GM12878 (cell line): ENCODE measurements around the gene SNAI3. TPM values are rescaled to one million over a fixed set of nuclear protein-coding genes. Genes with fewer than 3 reads are reported as not detected.

ENCODE experiments used
- ATAC-seq: fragments of 200-7000 bp; cut with Tn5 transposase; 3 replicates; pipeline ENCODE4 v1.9.1; 2020; ENCODE audit warnings: mild to moderate bottlenecking, moderate library complexity
- BruUV-seq: library from RNA; stranded (reverse); fragments of 400-500 nt; replicated peaks from 2 replicates; lab custom pipeline; 2021; lab: Mats Ljungman, UMichigan
- CTCF ChIA-PET: fragments of 300-600 bp; sonication (Branson Sonifier 250); formaldehyde crosslinking; extraction: SDS; loops from one replicate; lab custom pipeline; 2021; ENCODE audit warnings: inconsistent platforms; lab: Yijun Ruan, JAX
- POLR2A ChIA-PET: fragments of 350-600 bp; formaldehyde crosslinking; extraction: SDS; loops from one replicate; lab custom pipeline; 2021; ENCODE audit warnings: inconsistent platforms; lab: Charles Lee
- RAD21 ChIA-PET: fragments of 300-600 bp; sonication (Branson Sonifier 250); formaldehyde crosslinking; loops from one replicate; lab custom pipeline; 2023; ENCODE audit warnings: antibody characterized with exemption; ENCODE audit not compliant: unreplicated experiment; lab: Charles Lee
- SMC1A ChIA-PET: fragments of 300-600 bp; sonication (Branson Sonifier 250); formaldehyde crosslinking; loops from one replicate; lab custom pipeline; 2023; ENCODE audit not compliant: unreplicated experiment, uncharacterized antibody; lab: Charles Lee
- DNase-seq: peaks from one replicate; pipeline ENCODE4 v3.0.0-alpha.2; 2011; ENCODE audit warnings: low read depth, low spot score
- FAIRE-seq: peaks from 3 replicates; lab custom pipeline; 2011; peaks lifted over from hg19 to GRCh38; lab: Jason Lieb, UNC
- H2AFZ ChIP-seq: 2 replicates; pipeline ENCODE4 v1.6.0; 2011; ENCODE audit warnings: low read depth, low read length, control low read depth; ENCODE audit not compliant: control insufficient read depth
- H3K27ac ChIP-seq: 2 replicates; pipeline ENCODE4 v1.5.1; 2011; ENCODE audit warnings: control low read depth; ENCODE audit not compliant: control insufficient read depth, insufficient read depth
- H3K27me3 ChIP-seq, 2 experiments: replicated peaks in 1 of 2; 2 replicates each; pipeline versions ENCODE4 v1.6.0 to v1.6.1; 2011; ENCODE audit warnings: low read length in 1 of 2; ENCODE audit not compliant: control insufficient read depth in 2 of 2, insufficient read depth in 2 of 2
- H3K36me3 ChIP-seq, 2 experiments: 2 replicates each; pipeline ENCODE4 v1.5.1; 2011; ENCODE audit warnings: low read length in 1 of 2; ENCODE audit not compliant: control insufficient read depth in 2 of 2, insufficient read depth in 2 of 2
- H3K4me1 ChIP-seq: 2 replicates; pipeline ENCODE4 v1.6.1; 2011; ENCODE audit warnings: mild to moderate bottlenecking, low read length, moderate library complexity, mixed read lengths; ENCODE audit not compliant: control insufficient read depth, insufficient read depth
- H3K4me2 ChIP-seq: 2 replicates; pipeline ENCODE4 v1.6.0; 2011; ENCODE audit warnings: control low read depth; ENCODE audit not compliant: control insufficient read depth, insufficient read depth
- H3K4me3 ChIP-seq: fragments of 200-600 bp; sonication (generic); 2 replicates; pipeline ENCODE4 v1.5.1; 2016
- H3K79me2 ChIP-seq: 2 replicates; pipeline ENCODE4 v1.6.0; 2011; ENCODE audit warnings: low read length; ENCODE audit not compliant: control insufficient read depth, insufficient read depth
- H3K9ac ChIP-seq: 2 replicates; pipeline ENCODE4 v1.8.0; 2011; ENCODE audit warnings: low read length, control low read depth, mixed read lengths; ENCODE audit not compliant: control insufficient read depth, insufficient read depth
- H3K9me3 ChIP-seq: replicated peaks from 3 replicates; pipeline ENCODE4 v1.5.1; 2011; ENCODE audit warnings: mild to moderate bottlenecking, low read length; ENCODE audit not compliant: control insufficient read depth, insufficient read depth
- H4K20me1 ChIP-seq: 2 replicates; pipeline ENCODE4 v1.6.0; 2011; ENCODE audit not compliant: control insufficient read depth, insufficient read depth
- ATF7 ChIP-seq: fragments of 450-650 bp; IDR thresholded peaks from 2 replicates; pipeline ENCODE4 v1.6.1; 2016; ENCODE audit warnings: low read depth, mild to moderate bottlenecking
- HDAC2 ChIP-seq: fragments of 200-600 bp; sonication (generic); IDR thresholded peaks from 2 replicates; pipeline ENCODE4 v1.6.1; 2017
- MTA3 ChIP-seq: IDR thresholded peaks from 2 replicates; pipeline ENCODE4 v1.6.1; 2012; ENCODE audit warnings: low read length, inconsistent platforms, borderline replicate concordance
- MXI1 ChIP-seq: fragments of 150-350 bp; IDR thresholded peaks from 2 replicates; pipeline ENCODE4 v1.6.1; 2011; ENCODE audit warnings: low read depth, mild to moderate bottlenecking, inconsistent platforms, low read length, improper control_type of control experiment
- SREBF1 ChIP-seq: IDR thresholded peaks from 2 replicates; pipeline ENCODE4 v1.6.1; 2012; ENCODE audit warnings: mild to moderate bottlenecking, low read length
- STAT1 ChIP-seq: fragments of 450-650 bp; conservative IDR thresholded peaks from 2 replicates; pipeline ENCODE4 v1.6.1; 2014; ENCODE audit warnings: antibody characterized with exemption, mild to moderate bottlenecking
- YBX1 ChIP-seq: fragments of 450-650 bp; IDR thresholded peaks from 2 replicates; pipeline ENCODE4 v1.6.1; 2016; ENCODE audit warnings: antibody characterized with exemption
- ZNF24 ChIP-seq: fragments of 450-650 bp; IDR thresholded peaks from 2 replicates; pipeline ENCODE4 v1.6.1; 2017; ENCODE audit warnings: antibody characterized with exemption, mild to moderate bottlenecking
- WGBS: methylation state at CpG from one replicate; pipeline ENCODE4 v1.1.6; 2016; ENCODE audit warnings: low lambda C conversion rate; ENCODE audit not compliant: insufficient replicate concordance, insufficient coverage; ENCODE audit errors: missing lambda C conversion rate; 5-methylcytosine and 5-hydroxymethylcytosine counted together
- in situ Hi-C: fragments of 300-500 bp; cut with MboI; formaldehyde crosslinking; loops from 9 replicates; pipeline ENCODE4 v1.14.3; 2018; ENCODE audit warnings: mixed read lengths
- intact Hi-C: fragments of 100-400 bp; cut with micrococcal nuclease; formaldehyde crosslinking; loops from one replicate; pipeline ENCODE4 v1.14.2; 2022; ENCODE audit not compliant: unreplicated experiment
- polyA plus RNA-seq, 11 experiments: library from polyadenylated mRNA; depleted of rRNA in 4 of 11; unstranded in 6 of 11; stranded (reverse) in 5 of 11; fragments of >200 nt; fragmentation: Nextera tagmentation in 4 of 11; fragmentation: Illumina TruSeq in 1 of 11; extraction: Ambion mirVana in 4 of 11; extraction: Trizol in 1 of 11; gene quantifications; 1 replicate in 1 of 11; 2 replicates in 10 of 11; pipeline versions ENCODE4 v1.2.1 to v1.2.3, GENCODE V29; 2011 to 2016; ENCODE audit warnings: inconsistent platforms in 2 of 11, missing spikeins in 2 of 11, low read depth in 1 of 11
- total RNA-seq, 4 experiments: library from RNA; depleted of rRNA in 3 of 4; stranded (reverse); fragments of >200 nt in 3 of 4; fragmentation: Illumina TruSeq in 1 of 4; extraction: Trizol in 1 of 4; gene quantifications; 2 replicates each; pipeline versions ENCODE4 v1.2.1 to v1.2.3, GENCODE V29; 2013 to 2021
- TF ChIP-seq, protein P1 (sequence below): fragments of 450-650 bp; IDR thresholded peaks from 2 replicates; pipeline ENCODE4 v1.6.1; 2014; ENCODE audit warnings: mild to moderate bottlenecking
- TF ChIP-seq, protein P2 (sequence below): IDR thresholded peaks from 2 replicates; pipeline ENCODE4 v1.6.1; 2012; ENCODE audit warnings: low read length, inconsistent platforms
- TF ChIP-seq, protein P3 (sequence below): fragments of 450-650 bp; IDR thresholded peaks from 2 replicates; pipeline ENCODE4 v1.6.1; 2017; ENCODE audit warnings: mild to moderate bottlenecking, moderate library complexity
- TF ChIP-seq, protein P4 (sequence below): fragments of 450-650 bp; IDR thresholded peaks from 2 replicates; pipeline ENCODE4 v1.6.1; 2016; ENCODE audit warnings: mild to moderate bottlenecking
- TF ChIP-seq, protein P5 (sequence below): IDR thresholded peaks from 2 replicates; pipeline ENCODE4 v1.6.1; 2011; ENCODE audit warnings: low read depth, mild to moderate bottlenecking, low read length, moderate library complexity, borderline replicate concordance; ENCODE audit errors: extremely low read depth

The SNAI3 gene
- total and polyA plus RNA-seq, 10 of the 15 experiments (the other 5 are each of a cell fraction or from before 2014, with no cell fraction given) = 0.21 to 7.4 (median 3.0) TPM

DNA sequence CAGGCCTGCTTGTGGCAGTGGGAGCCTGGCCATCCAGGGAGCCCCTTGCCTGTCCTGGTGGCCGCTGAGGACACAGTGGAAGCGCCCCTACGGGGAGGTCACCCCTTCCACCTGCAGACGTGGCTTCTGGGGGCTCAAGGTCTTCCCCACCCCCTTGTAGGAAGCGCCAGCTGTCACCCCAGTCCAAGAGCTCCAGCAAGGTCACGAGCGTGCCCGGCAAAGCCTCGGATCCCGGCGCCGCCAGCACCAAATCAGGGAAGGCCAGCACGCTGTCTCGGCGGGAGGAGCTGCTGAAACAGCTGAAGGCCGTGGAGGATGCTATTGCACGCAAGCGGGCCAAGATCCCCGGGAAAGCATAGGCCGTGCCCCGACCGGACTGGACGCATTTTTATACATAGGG lies 55.4 kb downstream of the SNAI3 start:
- no peak for DNase-seq
- ChIA-PET POLR2A (no interaction called here), RAD21 (no interaction called here), SMC1A (no interaction called here), CTCF (interaction anchor here (1.6 kb wide), 1 partner anchor 194 kb away, joined by 3 read pairs; no protein-coding TSS in a partner anchor)
- in situ Hi-C loops (no loop called here), intact Hi-C loops (no loop called here)
- no peak for TF ChIP-seq YBX1
- TF ChIP-seq, protein P1, sequence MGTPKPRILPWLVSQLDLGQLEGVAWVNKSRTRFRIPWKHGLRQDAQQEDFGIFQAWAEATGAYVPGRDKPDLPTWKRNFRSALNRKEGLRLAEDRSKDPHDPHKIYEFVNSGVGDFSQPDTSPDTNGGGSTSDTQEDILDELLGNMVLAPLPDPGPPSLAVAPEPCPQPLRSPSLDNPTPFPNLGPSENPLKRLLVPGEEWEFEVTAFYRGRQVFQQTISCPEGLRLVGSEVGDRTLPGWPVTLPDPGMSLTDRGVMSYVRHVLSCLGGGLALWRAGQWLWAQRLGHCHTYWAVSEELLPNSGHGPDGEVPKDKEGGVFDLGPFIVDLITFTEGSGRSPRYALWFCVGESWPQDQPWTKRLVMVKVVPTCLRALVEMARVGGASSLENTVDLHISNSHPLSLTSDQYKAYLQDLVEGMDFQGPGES = no peak
- TF ChIP-seq, protein P2, sequence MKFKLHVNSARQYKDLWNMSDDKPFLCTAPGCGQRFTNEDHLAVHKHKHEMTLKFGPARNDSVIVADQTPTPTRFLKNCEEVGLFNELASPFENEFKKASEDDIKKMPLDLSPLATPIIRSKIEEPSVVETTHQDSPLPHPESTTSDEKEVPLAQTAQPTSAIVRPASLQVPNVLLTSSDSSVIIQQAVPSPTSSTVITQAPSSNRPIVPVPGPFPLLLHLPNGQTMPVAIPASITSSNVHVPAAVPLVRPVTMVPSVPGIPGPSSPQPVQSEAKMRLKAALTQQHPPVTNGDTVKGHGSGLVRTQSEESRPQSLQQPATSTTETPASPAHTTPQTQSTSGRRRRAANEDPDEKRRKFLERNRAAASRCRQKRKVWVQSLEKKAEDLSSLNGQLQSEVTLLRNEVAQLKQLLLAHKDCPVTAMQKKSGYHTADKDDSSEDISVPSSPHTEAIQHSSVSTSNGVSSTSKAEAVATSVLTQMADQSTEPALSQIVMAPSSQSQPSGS = no peak
- no peak for TF ChIP-seq MTA3
- TF ChIP-seq, protein P3, sequence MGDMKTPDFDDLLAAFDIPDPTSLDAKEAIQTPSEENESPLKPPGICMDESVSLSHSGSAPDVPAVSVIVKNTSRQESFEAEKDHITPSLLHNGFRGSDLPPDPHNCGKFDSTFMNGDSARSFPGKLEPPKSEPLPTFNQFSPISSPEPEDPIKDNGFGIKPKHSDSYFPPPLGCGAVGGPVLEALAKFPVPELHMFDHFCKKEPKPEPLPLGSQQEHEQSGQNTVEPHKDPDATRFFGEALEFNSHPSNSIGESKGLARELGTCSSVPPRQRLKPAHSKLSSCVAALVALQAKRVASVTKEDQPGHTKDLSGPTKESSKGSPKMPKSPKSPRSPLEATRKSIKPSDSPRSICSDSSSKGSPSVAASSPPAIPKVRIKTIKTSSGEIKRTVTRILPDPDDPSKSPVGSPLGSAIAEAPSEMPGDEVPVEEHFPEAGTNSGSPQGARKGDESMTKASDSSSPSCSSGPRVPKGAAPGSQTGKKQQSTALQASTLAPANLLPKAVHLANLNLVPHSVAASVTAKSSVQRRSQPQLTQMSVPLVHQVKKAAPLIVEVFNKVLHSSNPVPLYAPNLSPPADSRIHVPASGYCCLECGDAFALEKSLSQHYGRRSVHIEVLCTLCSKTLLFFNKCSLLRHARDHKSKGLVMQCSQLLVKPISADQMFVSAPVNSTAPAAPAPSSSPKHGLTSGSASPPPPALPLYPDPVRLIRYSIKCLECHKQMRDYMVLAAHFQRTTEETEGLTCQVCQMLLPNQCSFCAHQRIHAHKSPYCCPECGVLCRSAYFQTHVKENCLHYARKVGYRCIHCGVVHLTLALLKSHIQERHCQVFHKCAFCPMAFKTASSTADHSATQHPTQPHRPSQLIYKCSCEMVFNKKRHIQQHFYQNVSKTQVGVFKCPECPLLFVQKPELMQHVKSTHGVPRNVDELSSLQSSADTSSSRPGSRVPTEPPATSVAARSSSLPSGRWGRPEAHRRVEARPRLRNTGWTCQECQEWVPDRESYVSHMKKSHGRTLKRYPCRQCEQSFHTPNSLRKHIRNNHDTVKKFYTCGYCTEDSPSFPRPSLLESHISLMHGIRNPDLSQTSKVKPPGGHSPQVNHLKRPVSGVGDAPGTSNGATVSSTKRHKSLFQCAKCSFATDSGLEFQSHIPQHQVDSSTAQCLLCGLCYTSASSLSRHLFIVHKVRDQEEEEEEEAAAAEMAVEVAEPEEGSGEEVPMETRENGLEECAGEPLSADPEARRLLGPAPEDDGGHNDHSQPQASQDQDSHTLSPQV = no peak
- no peak for TF ChIP-seq ZNF24
- no peak for TF ChIP-seq SREBF1
- no peak for TF ChIP-seq HDAC2
- no peak for TF ChIP-seq MXI1
- TF ChIP-seq, protein P4, sequence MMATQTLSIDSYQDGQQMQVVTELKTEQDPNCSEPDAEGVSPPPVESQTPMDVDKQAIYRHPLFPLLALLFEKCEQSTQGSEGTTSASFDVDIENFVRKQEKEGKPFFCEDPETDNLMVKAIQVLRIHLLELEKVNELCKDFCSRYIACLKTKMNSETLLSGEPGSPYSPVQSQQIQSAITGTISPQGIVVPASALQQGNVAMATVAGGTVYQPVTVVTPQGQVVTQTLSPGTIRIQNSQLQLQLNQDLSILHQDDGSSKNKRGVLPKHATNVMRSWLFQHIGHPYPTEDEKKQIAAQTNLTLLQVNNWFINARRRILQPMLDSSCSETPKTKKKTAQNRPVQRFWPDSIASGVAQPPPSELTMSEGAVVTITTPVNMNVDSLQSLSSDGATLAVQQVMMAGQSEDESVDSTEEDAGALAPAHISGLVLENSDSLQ = no peak
- TF ChIP-seq, protein P5, sequence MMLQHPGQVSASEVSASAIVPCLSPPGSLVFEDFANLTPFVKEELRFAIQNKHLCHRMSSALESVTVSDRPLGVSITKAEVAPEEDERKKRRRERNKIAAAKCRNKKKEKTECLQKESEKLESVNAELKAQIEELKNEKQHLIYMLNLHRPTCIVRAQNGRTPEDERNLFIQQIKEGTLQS = no peak
- no peak for TF ChIP-seq ATF7
- TF ChIP-seq STAT1 = no peak
- Histone ChIP-seq H3K4me1 (peaks cover 16% of the 10 kb centered on the region), H4K20me1 (no peaks in the 10 kb centered on the region; the same call in 1 of the 2 replicates), H3K4me2 (no peak overlapping the region), H3K9ac (no peak overlapping the region), H2AFZ (no peak overlapping the region), H3K4me3 (no peak overlapping the region), H3K9me3 (no peaks in the 10 kb centered on the region), H3K27ac (no peak overlapping the region), H3K79me2 (no peaks in the 10 kb centered on the region), H3K27me3 (no peaks in the 10 kb centered on the region), H3K36me3 (peaks cover 5 to 28% of the 10 kb centered on the region in 2 experiments; a peak in 3 of 4 replicates)
- 92% methylated on average over 23 of the region's 23 CpGs for WGBS
- FAIRE-seq = no peak
- no TSS peak for BruUV-seq
- ATAC-seq = no peak
